Endothelial cell of umbilical vein (primary cell): Measurements from ENCODE around the gene MRPS6. TPM values are rescaled to one million over a fixed set of nuclear protein-coding genes. Genes with fewer than 3 reads are reported as not detected.

Experiments
- BruUV-seq: library from RNA; stranded (reverse); fragments of 400-500 nt; replicated peaks from 2 replicates; lab custom pipeline; 2021; lab: Mats Ljungman, UMichigan
- CTCF ChIA-PET: fragments of 300-600, 350-600 bp; sonication (Branson Sonifier 250); formaldehyde crosslinking; loops from one replicate; lab custom pipeline; 2021; ENCODE audit warnings: antibody characterized with exemption, inconsistent platforms; lab: Charles Lee
- POLR2A ChIA-PET: fragments of 300-600, 350-600 bp; sonication (Branson Sonifier 250); formaldehyde crosslinking; loops from one replicate; lab custom pipeline; 2021; ENCODE audit warnings: antibody characterized with exemption, inconsistent platforms; lab: Charles Lee
- DNase-seq: peaks from one replicate; pipeline ENCODE4 v3.0.0-alpha.2; 2011; ENCODE audit warnings: low read depth, low spot score
- FAIRE-seq: peaks from 2 replicates; lab custom pipeline; 2011; peaks lifted over from hg19 to GRCh38; lab: Jason Lieb, UNC
- H2AFZ ChIP-seq: 2 replicates; pipeline ENCODE4 v1.6.0; 2012; ENCODE audit warnings: low read depth, low read length, control low read depth, inconsistent platforms
- H3K27ac ChIP-seq: 2 replicates; pipeline ENCODE4 v1.5.1; 2011; ENCODE audit warnings: low read depth, mild to moderate bottlenecking, control low read depth, low read length, moderate library complexity; ENCODE audit not compliant: insufficient read depth
- H3K27me3 ChIP-seq, 2 experiments: 2 replicates each; pipeline versions ENCODE4 v1.6.0 to v1.6.1; 2011; ENCODE audit warnings: low read length in 2 of 2, mixed read lengths in 1 of 2; ENCODE audit not compliant: control insufficient read depth in 2 of 2, insufficient read depth in 2 of 2
- H3K36me3 ChIP-seq, 2 experiments: 2 replicates in 1 of 2; 3 replicates in 1 of 2; pipeline ENCODE4 v1.5.1; 2011; ENCODE audit warnings: low read length in 2 of 2, mild to moderate bottlenecking in 1 of 2, moderate library complexity in 1 of 2; ENCODE audit not compliant: control insufficient read depth in 2 of 2, insufficient read depth in 2 of 2; ENCODE audit errors: extremely low read depth in 1 of 2
- H3K4me1 ChIP-seq: 3 replicates; pipeline ENCODE4 v1.5.1; 2011; ENCODE audit warnings: mild to moderate bottlenecking, low read length; ENCODE audit not compliant: control insufficient read depth, insufficient read depth; ENCODE audit errors: extremely low read depth
- H3K4me2 ChIP-seq: 2 replicates; pipeline ENCODE4 v1.6.1; 2011; ENCODE audit warnings: low read length, control low read depth, mixed read lengths; ENCODE audit not compliant: insufficient read depth
- H3K4me3 ChIP-seq, 3 experiments: fragments of 200-600 bp in 1 of 3; sonication (generic), shearing (Covaris generic) in 1 of 3; replicated peaks in 1 of 3; 2 replicates each; pipeline ENCODE4 v1.5.1; 2011 to 2016; ENCODE audit warnings: control low read depth in 3 of 3, low read length in 3 of 3, mild to moderate bottlenecking in 2 of 3, inconsistent platforms in 1 of 3, low read depth in 1 of 3, moderate library complexity in 1 of 3; ENCODE audit not compliant: insufficient read depth in 1 of 3
- H3K79me2 ChIP-seq: 2 replicates; pipeline ENCODE4 v1.6.0; 2012; ENCODE audit warnings: low read length, inconsistent platforms; ENCODE audit not compliant: control insufficient read depth, insufficient read depth
- H3K9ac ChIP-seq: replicated peaks from 2 replicates; pipeline ENCODE3; 2011; ENCODE audit warnings: low read length, control low read depth; ENCODE audit not compliant: insufficient read depth; ENCODE audit errors: extremely low read depth
- H3K9me1 ChIP-seq: replicated peaks from 3 replicates; pipeline ENCODE4 v1.6.0; 2011; ENCODE audit warnings: mild to moderate bottlenecking, low read length; ENCODE audit not compliant: control insufficient read depth, insufficient read depth; ENCODE audit errors: extremely low read depth
- H3K9me3 ChIP-seq: replicated peaks from 2 replicates; pipeline ENCODE4 v1.5.1; 2012; ENCODE audit warnings: low read length, inconsistent platforms; ENCODE audit not compliant: control insufficient read depth, insufficient read depth
- H4K20me1 ChIP-seq: replicated peaks from 2 replicates; pipeline ENCODE3; 2011; ENCODE audit warnings: mild to moderate bottlenecking, low read length; ENCODE audit not compliant: control insufficient read depth, insufficient read depth; ENCODE audit errors: extremely low read depth
- EZH2 ChIP-seq: IDR thresholded peaks from 2 replicates; pipeline ENCODE4 v1.6.1; 2012; ENCODE audit warnings: borderline replicate concordance, low read depth, mild to moderate bottlenecking, moderate library complexity, low read length, inconsistent platforms; ENCODE audit not compliant: severe bottlenecking
- FOS ChIP-seq: IDR thresholded peaks from 2 replicates; pipeline ENCODE4 v1.6.1; 2011; ENCODE audit warnings: mild to moderate bottlenecking, low read length, moderate library complexity, borderline replicate concordance; ENCODE audit not compliant: insufficient read depth
- GATA2 ChIP-seq: IDR thresholded peaks from 2 replicates; pipeline ENCODE4 v1.7.0; 2011; ENCODE audit warnings: low read depth, mild to moderate bottlenecking, moderate library complexity, mixed read lengths, low read length; ENCODE audit not compliant: insufficient read length, insufficient read depth
- JUN ChIP-seq: IDR thresholded peaks from 2 replicates; pipeline ENCODE4 v1.6.1; 2011; ENCODE audit warnings: borderline replicate concordance, low read depth; ENCODE audit not compliant: insufficient read length, insufficient read depth
- MYC ChIP-seq: IDR thresholded peaks from one replicate; pipeline ENCODE4 v1.6.1; 2011; ENCODE audit warnings: mild to moderate bottlenecking, low read depth, low read length
- POLR2A ChIP-seq: IDR thresholded peaks from 2 replicates; pipeline ENCODE4 v1.6.1; 2012; ENCODE audit warnings: low read depth, mild to moderate bottlenecking, control low read depth, low read length
- POLR2AphosphoS5 ChIP-seq: IDR thresholded peaks from 2 replicates; pipeline ENCODE4 v1.6.1; 2012; ENCODE audit warnings: low read depth, mild to moderate bottlenecking, control low read depth, low read length, moderate library complexity; ENCODE audit not compliant: insufficient read depth
- dilution Hi-C: fragments of 300-500 bp; cut with MboI; formaldehyde crosslinking; loops from one replicate; pipeline ENCODE4 v1.15.0; 2019; ENCODE audit warnings: low sequenced_read_pairs; ENCODE audit not compliant: extremely low pct_ligation_motif_present
- intact Hi-C: fragments of 100-400 bp; cut with micrococcal nuclease; formaldehyde crosslinking; loops from one replicate; pipeline ENCODE4 v1.10.0; 2022
- polyA plus RNA-seq, 4 experiments: library from polyadenylated mRNA; depleted of rRNA in 3 of 4; stranded (reverse) in 3 of 4; unstranded in 1 of 4; fragments of >200 nt; gene quantifications; 2 replicates each; pipeline versions ENCODE4 v1.2.1 to v1.2.3, GENCODE V29; 2011 to 2012; ENCODE audit warnings: missing spikeins in 1 of 4
- total RNA-seq: library from RNA; stranded (reverse); gene quantifications from 2 replicates; pipeline ENCODE4 v1.2.3, GENCODE V29; 2021
- TF ChIP-seq, protein P1 (sequence below), 2 donors: IDR thresholded peaks; 1 replicate in 1 of 2; 2 replicates in 1 of 2; pipeline ENCODE4 v1.5.1; 2011; ENCODE audit warnings: low read length in 2 of 2, mild to moderate bottlenecking in 2 of 2, moderate library complexity in 2 of 2, control low read depth in 1 of 2, inconsistent platforms in 1 of 2, low read depth in 1 of 2; ENCODE audit not compliant: insufficient read depth in 1 of 2; ENCODE audit errors: extremely low read depth in 1 of 2
- TF ChIP-seq, protein P2 (sequence below): IDR thresholded peaks from 2 replicates; pipeline ENCODE4 v1.6.1; 2011; ENCODE audit not compliant: insufficient read depth, insufficient read length

MRPS6 gene
- total and polyA plus RNA-seq, 2 donors (not counting 3 experiments of a cell fraction or from before 2014, with no cell fraction given) = 19.8 to 37.2 TPM

DNA sequence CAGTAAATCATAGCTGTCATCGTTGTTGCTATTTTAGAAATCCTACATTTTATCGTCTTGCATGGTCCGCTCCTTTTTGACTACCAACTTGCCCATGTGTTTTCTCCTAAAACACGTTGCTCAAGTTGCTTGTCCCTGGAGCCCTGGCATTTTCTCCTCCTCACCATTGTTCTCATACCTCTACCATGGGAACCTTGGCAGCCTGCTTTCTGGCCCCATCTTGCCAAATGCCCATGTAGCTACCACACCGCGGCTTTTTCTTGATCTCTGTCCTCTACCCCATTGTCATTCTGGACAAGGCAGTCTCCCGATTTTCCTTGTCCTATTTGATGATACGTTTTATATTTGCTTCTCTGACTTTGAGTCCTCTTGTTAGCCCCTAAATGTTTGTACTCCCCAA lies 50.2 kb downstream of the MRPS6 start:
- H3K79me2 ChIP-seq = no peaks in the 10 kb centered on the region
- H3K9me1 ChIP-seq = no peaks in the 10 kb centered on the region
- no peaks in the 10 kb centered on the region for H3K27me3 ChIP-seq
- peaks cover 0 to 3% of the 10 kb centered on the region in 2 experiments for H3K36me3 ChIP-seq
- intact Hi-C loops = no loop called here
- no peak overlapping the region for H3K9ac ChIP-seq
- H2AFZ ChIP-seq = no peak overlapping the region
- no peak for FAIRE-seq
- no TSS peak for BruUV-seq
- H3K4me2 ChIP-seq = no peak overlapping the region
- H3K27ac ChIP-seq = no peak overlapping the region
- H3K9me3 ChIP-seq = no peaks in the 10 kb centered on the region
- TF ChIP-seq FOS = no peak
- no peak for TF ChIP-seq POLR2A
- TF ChIP-seq, protein P1, sequence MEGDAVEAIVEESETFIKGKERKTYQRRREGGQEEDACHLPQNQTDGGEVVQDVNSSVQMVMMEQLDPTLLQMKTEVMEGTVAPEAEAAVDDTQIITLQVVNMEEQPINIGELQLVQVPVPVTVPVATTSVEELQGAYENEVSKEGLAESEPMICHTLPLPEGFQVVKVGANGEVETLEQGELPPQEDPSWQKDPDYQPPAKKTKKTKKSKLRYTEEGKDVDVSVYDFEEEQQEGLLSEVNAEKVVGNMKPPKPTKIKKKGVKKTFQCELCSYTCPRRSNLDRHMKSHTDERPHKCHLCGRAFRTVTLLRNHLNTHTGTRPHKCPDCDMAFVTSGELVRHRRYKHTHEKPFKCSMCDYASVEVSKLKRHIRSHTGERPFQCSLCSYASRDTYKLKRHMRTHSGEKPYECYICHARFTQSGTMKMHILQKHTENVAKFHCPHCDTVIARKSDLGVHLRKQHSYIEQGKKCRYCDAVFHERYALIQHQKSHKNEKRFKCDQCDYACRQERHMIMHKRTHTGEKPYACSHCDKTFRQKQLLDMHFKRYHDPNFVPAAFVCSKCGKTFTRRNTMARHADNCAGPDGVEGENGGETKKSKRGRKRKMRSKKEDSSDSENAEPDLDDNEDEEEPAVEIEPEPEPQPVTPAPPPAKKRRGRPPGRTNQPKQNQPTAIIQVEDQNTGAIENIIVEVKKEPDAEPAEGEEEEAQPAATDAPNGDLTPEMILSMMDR (IDR thresholded peaks at IDR 0.05; ENCODE audit: extremely low read depth in 1 of 2, insufficient read depth in 1 of 2, low read depth in 1 of 2, low read length in 2 of 2) = no peak
- TF ChIP-seq, protein P2, sequence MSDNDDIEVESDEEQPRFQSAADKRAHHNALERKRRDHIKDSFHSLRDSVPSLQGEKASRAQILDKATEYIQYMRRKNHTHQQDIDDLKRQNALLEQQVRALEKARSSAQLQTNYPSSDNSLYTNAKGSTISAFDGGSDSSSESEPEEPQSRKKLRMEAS = no peak
- TF ChIP-seq MYC = no peak
- no peak for TF ChIP-seq GATA2
- no peak for TF ChIP-seq JUN
- TF ChIP-seq EZH2 = no peak
- TF ChIP-seq POLR2AphosphoS5 = no peak
- dilution Hi-C loops = no loop called here
- POLR2A ChIA-PET = no interaction called here
- H3K4me1 ChIP-seq = no peaks in the 10 kb centered on the region
- CTCF ChIA-PET = no interaction called here
- no peak overlapping the region for H3K4me3 ChIP-seq
- H4K20me1 ChIP-seq = peaks cover 3% of the 10 kb centered on the region
- DNase-seq = no peak
